ENCODE data around the gene KIF22. TPM values are rescaled to one million over a fixed set of nuclear protein-coding genes. Genes with fewer than 3 reads are reported as not detected.
"Not testable (repeated sequence)": the region's sequence is repeated elsewhere in the genome, so short reads cannot be mapped to it uniquely, and the experiment has no call there.

The KIF22 gene
- total RNA-seq, 1 experiment from 2014 or later, result 155 TPM

DNA sequence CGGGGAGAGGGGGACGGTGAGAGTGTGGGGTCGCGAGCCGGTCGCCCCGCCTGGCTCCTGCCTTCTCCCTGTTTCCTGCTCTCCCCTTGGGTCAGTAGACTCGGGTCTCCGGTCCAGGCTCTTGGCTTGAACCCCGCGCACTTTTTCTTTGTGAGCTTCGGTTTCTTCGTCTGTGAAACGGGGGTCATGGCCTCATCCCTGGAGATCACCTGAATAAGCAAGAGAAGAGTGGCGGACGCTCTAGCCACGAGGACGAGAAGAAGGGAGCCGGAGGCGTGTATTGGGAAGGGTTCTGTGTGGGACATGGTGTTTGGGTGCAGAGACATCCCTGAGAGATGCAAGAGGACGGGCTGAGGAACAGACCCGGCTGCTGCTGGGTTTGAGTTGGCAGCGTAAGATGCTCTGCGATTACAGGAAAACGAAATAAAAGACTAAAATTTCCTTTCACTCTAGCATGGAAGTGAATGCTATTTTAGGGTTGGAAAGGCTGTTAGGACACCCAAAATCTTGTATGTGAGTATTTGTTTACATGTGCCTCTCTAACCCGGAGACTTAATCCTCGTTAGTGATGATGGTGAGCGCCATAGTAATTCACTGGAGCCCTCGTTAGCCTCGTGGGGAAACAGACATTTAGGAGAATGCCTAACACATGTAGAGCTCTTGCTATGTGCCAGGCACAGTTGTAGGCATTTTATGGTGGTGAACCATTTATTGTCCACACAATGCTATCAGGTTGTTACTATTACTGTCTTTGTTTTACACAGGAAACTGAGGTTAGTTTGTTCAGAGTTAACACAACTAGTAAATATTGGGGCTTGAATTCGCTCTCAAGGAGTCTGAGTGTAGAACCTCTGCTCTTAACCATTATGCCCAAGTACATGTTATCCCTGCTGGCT, 646 bp downstream of the KIF22 start:
- no peaks in the 10 kb centered on the region for H3K9me3 ChIP-seq (ENCODE audit: control insufficient read depth in 1 of 2, insufficient read depth in 1 of 2, low read depth in 1 of 2, low read length in 2 of 2)
- no peaks in the 10 kb centered on the region for H3K27me3 ChIP-seq (ENCODE audit: insufficient read depth, low read length)
- H3K4me3 ChIP-seq (replicated peaks in 1 of 2; ENCODE audit: low read depth in 1 of 2, low read length in 2 of 2), result peak overlapping the region; percentile 90 to 99
- H3K79me2 ChIP-seq (ENCODE audit: insufficient read depth, low read length), result peaks cover 56% of the 10 kb centered on the region
- H3K9ac ChIP-seq (ENCODE audit: low read length), result peak overlapping the region; percentile 99
- no peak for TF ChIP-seq RAD21 (IDR thresholded peaks at IDR 0.05; ENCODE audit: low read depth)
- TF ChIP-seq SIN3A (IDR thresholded peaks at IDR 0.05; ENCODE audit: low read depth), result peak; percentile 22; the same call in 1 of the 2 replicates
- intact Hi-C loops (cut with micrococcal nuclease), result loop anchor here (2.0 kb wide), 1 partner anchor 14 kb away; no protein-coding TSS in a partner anchor
- H3K4me1 ChIP-seq (ENCODE audit: control insufficient read depth in 1 of 2, insufficient read depth in 2 of 2, low read length in 2 of 2), result peaks cover 13 to 21% of the 10 kb centered on the region in 2 experiments
- POLR2A ChIA-PET, result interaction anchor here (1.0 to 2.1 kb wide), 8 partner anchors 8 to 29 kb away, joined by 3 to 10 read pairs (median 4); partner anchors contain the start of genes MVP and PAGR1
- peak; percentile 45 for ATAC-seq
- no peaks in the 10 kb centered on the region for H4K20me1 ChIP-seq (ENCODE audit: insufficient read depth)
- DNase-seq (ENCODE audit: low read depth, low spot score), result no peak
- CTCF ChIA-PET, result interaction anchor here (1.0 to 1.6 kb wide), 7 partner anchors 9 to 91 kb away, joined by 3 to 14 read pairs (median 5); partner anchors contain the start of gene PAGR1
- peak overlapping the region; percentile 83 for H3K4me2 ChIP-seq (ENCODE audit: low read length)
- peak overlapping the region; percentile 80 for H3K27ac ChIP-seq (ENCODE audit: low read depth, low read length)
- RAD21 ChIA-PET (ENCODE audit: low non-redundant PET in 1 of 2, low total read pairs in 2 of 2, uncharacterized antibody in 2 of 2, unreplicated experiment in 2 of 2), result interaction anchor here (1.3 to 1.6 kb wide), 2 partner anchors 13 to 90 kb away, joined by 3 read pairs; no protein-coding TSS in a partner anchor
- H2AFZ ChIP-seq (ENCODE audit: low read depth, low read length, poor library complexity, severe bottlenecking), result no peak overlapping the region
- BruUV-seq (replicated peaks), result TSS peak; percentile 69
- H3K36me3 ChIP-seq (ENCODE audit: control insufficient read depth in 1 of 2, insufficient read depth in 2 of 2, low read length in 2 of 2), result peaks cover 0 to 8% of the 10 kb centered on the region in 2 experiments; a peak in 1 of 4 replicates
- H3K9me2 ChIP-seq (ENCODE audit: insufficient read depth), result no peaks in the 10 kb centered on the region

DNA sequence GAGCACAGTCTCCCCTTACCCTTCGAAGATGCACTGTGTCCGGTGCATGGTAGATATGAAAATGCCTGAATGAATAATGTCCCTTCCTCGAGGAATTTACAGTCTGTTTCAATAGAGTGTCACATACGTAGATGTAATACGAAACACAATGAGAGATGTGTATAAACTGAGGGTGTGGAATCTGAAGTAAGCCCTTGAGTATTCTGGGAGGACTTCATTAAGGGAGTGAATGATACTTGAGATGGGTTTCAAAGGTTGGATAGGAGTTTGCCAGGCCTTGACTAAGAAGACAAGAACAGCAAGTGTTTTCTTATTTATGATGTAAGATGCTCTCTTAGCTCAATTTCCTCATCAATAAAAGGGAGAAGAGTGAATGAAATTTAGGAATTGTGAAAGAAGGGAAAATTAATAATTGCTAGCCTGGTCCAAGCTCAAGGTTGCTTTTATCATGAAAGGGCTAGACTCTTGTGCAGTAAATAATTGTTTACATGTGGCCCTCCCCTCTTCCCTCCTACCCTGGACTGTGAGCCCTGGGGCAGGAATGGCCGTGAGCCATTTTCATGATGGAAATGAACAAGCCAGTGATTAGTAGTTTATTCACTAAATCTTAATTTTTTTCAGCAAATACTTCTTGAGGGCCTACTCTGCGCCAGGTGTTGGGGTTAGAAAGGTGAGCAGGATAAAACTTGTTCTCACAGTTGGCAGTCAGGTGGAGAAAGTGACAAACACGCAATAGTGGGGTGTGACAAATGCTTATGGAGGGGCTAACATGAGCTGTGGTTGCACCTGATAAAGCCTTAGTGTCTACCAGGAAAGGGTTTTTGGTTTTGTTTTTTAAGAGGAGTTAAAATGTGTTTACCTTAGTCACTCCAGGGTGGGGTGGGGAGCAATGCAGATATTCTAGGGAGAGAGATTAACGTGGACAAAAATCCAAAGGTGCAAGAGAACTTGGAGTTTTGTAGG, 1.6 kb downstream of the KIF22 start:
- ChIA-PET RAD21 (ENCODE audit: low non-redundant PET in 1 of 2, low total read pairs in 2 of 2, uncharacterized antibody in 2 of 2, unreplicated experiment in 2 of 2) (no interaction called here), CTCF (no interaction called here)
- ATAC-seq, result no peak

DNA sequence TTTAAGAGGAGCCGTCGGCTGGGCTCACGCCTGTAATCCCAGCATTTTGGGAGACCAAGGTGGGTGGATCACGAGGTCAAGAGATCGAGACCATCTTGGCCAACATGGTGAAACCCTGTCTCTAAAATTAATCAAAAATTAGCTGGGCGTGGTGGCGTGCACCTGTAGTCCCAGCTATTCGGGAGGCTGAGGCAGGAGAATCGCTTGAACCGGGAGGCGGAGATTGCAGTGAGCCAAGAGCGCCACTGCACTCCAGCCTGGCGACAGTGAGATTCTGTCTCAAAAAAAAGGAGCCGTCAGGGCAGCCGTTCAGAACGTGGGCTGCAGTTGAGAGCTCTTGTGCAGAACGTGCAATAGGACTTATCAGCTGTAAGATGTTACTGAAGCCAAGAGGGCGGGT, 2.6 kb downstream of the KIF22 start:
- Histone ChIP-seq H3K79me2 (ENCODE audit: insufficient read depth, low read length) (peaks cover 76% of the 10 kb centered on the region), H3K4me1 (ENCODE audit: control insufficient read depth in 1 of 2, insufficient read depth in 2 of 2, low read length in 2 of 2) (peaks cover 13 to 21% of the 10 kb centered on the region in 2 experiments), H3K36me3 (ENCODE audit: control insufficient read depth in 1 of 2, insufficient read depth in 2 of 2, low read length in 2 of 2) (peaks cover 15 to 26% of the 10 kb centered on the region in 2 experiments)
- H3K4me3 ChIP-seq (replicated peaks in 1 of 2; ENCODE audit: low read depth in 1 of 2, low read length in 2 of 2); POLR2A ChIA-PET; H3K27ac ChIP-seq (ENCODE audit: low read depth, low read length); H3K9me3 ChIP-seq (ENCODE audit: control insufficient read depth in 1 of 2, insufficient read depth in 1 of 2, low read depth in 1 of 2, low read length in 2 of 2); intact Hi-C loops (cut with micrococcal nuclease); DNase-seq (ENCODE audit: low read depth, low spot score); H3K9me2 ChIP-seq (ENCODE audit: insufficient read depth); H2AFZ ChIP-seq (ENCODE audit: low read depth, low read length, poor library complexity, severe bottlenecking); H3K27me3 ChIP-seq (ENCODE audit: insufficient read depth, low read length); BruUV-seq (replicated peaks); RAD21 ChIA-PET (ENCODE audit: low non-redundant PET in 1 of 2, low total read pairs in 2 of 2, uncharacterized antibody in 2 of 2, unreplicated experiment in 2 of 2); H3K4me2 ChIP-seq (ENCODE audit: low read length); ATAC-seq; H4K20me1 ChIP-seq (ENCODE audit: insufficient read depth); H3K9ac ChIP-seq (ENCODE audit: low read length): not testable (repeated sequence)
- CTCF ChIA-PET, result interaction anchor here (1.0 kb wide), 1 partner anchor 23 kb away, joined by 3 read pairs; the partner anchor contains the start of gene PAGR1

More for the DNA sequence above, 1.6 kb downstream of the KIF22 start:
- BruUV-seq (replicated peaks), result no TSS peak
- H3K27me3 ChIP-seq (ENCODE audit: insufficient read depth, low read length), result no peaks in the 10 kb centered on the region
- peaks cover 13 to 21% of the 10 kb centered on the region in 2 experiments for H3K4me1 ChIP-seq (ENCODE audit: control insufficient read depth in 1 of 2, insufficient read depth in 2 of 2, low read length in 2 of 2)
- peak overlapping the region; percentile 80; the same call in 1 of the 2 replicates for H3K27ac ChIP-seq (ENCODE audit: low read depth, low read length)
- no peak overlapping the region for H2AFZ ChIP-seq (ENCODE audit: low read depth, low read length, poor library complexity, severe bottlenecking)
- POLR2A ChIA-PET, result interaction anchor here (2.1 kb wide), 1 partner anchor 16 kb away, joined by 8 read pairs; no protein-coding TSS in a partner anchor
- peaks cover 66% of the 10 kb centered on the region for H3K79me2 ChIP-seq (ENCODE audit: insufficient read depth, low read length)
- no peaks in the 10 kb centered on the region for H4K20me1 ChIP-seq (ENCODE audit: insufficient read depth)
- peak overlapping the region; percentile 90 to 99 for H3K4me3 ChIP-seq (replicated peaks in 1 of 2; ENCODE audit: low read depth in 1 of 2, low read length in 2 of 2)
- peaks cover 6 to 15% of the 10 kb centered on the region in 2 experiments; a peak in 3 of 4 replicates for H3K36me3 ChIP-seq (ENCODE audit: control insufficient read depth in 1 of 2, insufficient read depth in 2 of 2, low read length in 2 of 2)
- intact Hi-C loops (cut with micrococcal nuclease), result loop anchor here (2.0 kb wide), 1 partner anchor 13 kb away; no protein-coding TSS in a partner anchor
- TF ChIP-seq SRF (IDR thresholded peaks at IDR 0.05; ENCODE audit: low read depth), result no peak
- TF ChIP-seq, protein P1, sequence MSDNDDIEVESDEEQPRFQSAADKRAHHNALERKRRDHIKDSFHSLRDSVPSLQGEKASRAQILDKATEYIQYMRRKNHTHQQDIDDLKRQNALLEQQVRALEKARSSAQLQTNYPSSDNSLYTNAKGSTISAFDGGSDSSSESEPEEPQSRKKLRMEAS (IDR thresholded peaks at IDR 0.05), result 0 out of 2 replicates have a peak, but pooled peaks have one; percentile 16
- TF ChIP-seq RAD21 (IDR thresholded peaks at IDR 0.05; ENCODE audit: low read depth), result no peak
- H3K9ac ChIP-seq (ENCODE audit: low read length), result peak overlapping the region; percentile 99
- H3K9me3 ChIP-seq (ENCODE audit: control insufficient read depth in 1 of 2, insufficient read depth in 1 of 2, low read depth in 1 of 2, low read length in 2 of 2), result no peaks in the 10 kb centered on the region
- no peak for DNase-seq (ENCODE audit: low read depth, low spot score)
- no peaks in the 10 kb centered on the region for H3K9me2 ChIP-seq (ENCODE audit: insufficient read depth)
- peak overlapping the region; percentile 83 for H3K4me2 ChIP-seq (ENCODE audit: low read length)
